HCT116 (cell line): ENCODE data around the gene C1orf105.

Experiments used
- ATF3 ChIP-seq: IDR thresholded peaks from 2 replicates; pipeline ENCODE4 v1.6.1; 2012
- CTCF ChIP-seq, 3 experiments: fragments of 200-600 bp in 1 of 3; sonication (generic) in 1 of 3; IDR thresholded peaks in 2 of 3; conservative IDR thresholded peaks in 1 of 3; 2 replicates each; pipeline ENCODE4 v1.5.1; 2012 to 2017; ENCODE audit warnings: low read depth in 2 of 3, low read length in 2 of 3, antibody characterized with exemption in 1 of 3, borderline replicate concordance in 1 of 3, control low read depth in 1 of 3, mild to moderate bottlenecking in 1 of 3, mixed read lengths in 1 of 3, mixed run types in 1 of 3, moderate library complexity in 1 of 3; ENCODE audit not compliant: insufficient read depth in 1 of 3
- EZH2 ChIP-seq: fragments of 200-600 bp; sonication (generic); IDR thresholded peaks from 2 replicates; pipeline ENCODE4 v1.6.1; 2017; ENCODE audit warnings: antibody characterized with exemption, mixed run types
- EZH2phosphoT487 ChIP-seq: fragments of 200-600 bp; IDR thresholded peaks from 2 replicates; pipeline ENCODE4 v1.6.1; 2018; ENCODE audit warnings: antibody characterized with exemption, borderline replicate concordance
- MAX ChIP-seq: IDR thresholded peaks from 2 replicates; pipeline ENCODE4 v1.6.1; 2012
- POLR2AphosphoS5 ChIP-seq: IDR thresholded peaks from 2 replicates; pipeline ENCODE4 v1.6.1; 2011; ENCODE audit warnings: mild to moderate bottlenecking, low read depth, low read length, moderate library complexity
- SIN3A ChIP-seq: IDR thresholded peaks from 2 replicates; pipeline ENCODE4 v1.6.1; 2012; ENCODE audit warnings: low read depth
- ZNF274 ChIP-seq: fragments of 200-500 bp; sonication (Bioruptor generic); IDR thresholded peaks from 2 replicates; pipeline ENCODE4 v1.6.1; 2014; ENCODE audit warnings: mild to moderate bottlenecking, low read depth, low read length, inconsistent platforms

GRCh38 chr1:172382990-172383389 lies 37.5 kb upstream of the C1orf105 start:
- TF ChIP-seq EZH2 (no peak), CTCF (IDR thresholded peaks at IDR 0.05 in 2 of 3, conservative IDR thresholded peaks at IDR 0.05 in 1 of 3; ENCODE audit: borderline replicate concordance in 1 of 3, insufficient read depth in 1 of 3, low read depth in 2 of 3, low read length in 2 of 3) (no peak), ZNF274 (no peak), MAX (no peak), SIN3A (no peak), ATF3 (no peak), EZH2phosphoT487 (no peak), POLR2AphosphoS5 (no peak)
